ENCODE measurements around the gene DCLK2.

DCLK2 gene

GRCh38 chr4:150253416-150253815, 175.2 kb downstream of the DCLK2 start:
- Mint-ChIP-seq H3K27me3 (no peaks in the 10 kb centered on the region), H3K9me3 (no peaks in the 10 kb centered on the region), H3K4me3 (no peak overlapping the region), H3K36me3 (ENCODE audit: low read depth) (no peaks in the 10 kb centered on the region), H3K27ac (no peak overlapping the region), H3K4me1 (ENCODE audit: low read depth) (no peaks in the 10 kb centered on the region)

GRCh38 chr4:150253965-150254630, 175.9 kb downstream of the DCLK2 start:
- H3K4me1 Mint-ChIP-seq (ENCODE audit: low read depth), result no peaks in the 10 kb centered on the region
- H3K4me3 Mint-ChIP-seq, result no peak overlapping the region
- no peak overlapping the region for H3K27ac Mint-ChIP-seq
- no peaks in the 10 kb centered on the region for H3K9me3 Mint-ChIP-seq
- no peaks in the 10 kb centered on the region for H3K27me3 Mint-ChIP-seq
- no peaks in the 10 kb centered on the region for H3K36me3 Mint-ChIP-seq (ENCODE audit: low read depth)

GRCh38 chr4:150255610-150256224, 177.5 kb downstream of the DCLK2 start:
- H3K4me3 Mint-ChIP-seq, result no peak overlapping the region
- H3K27me3 Mint-ChIP-seq, result no peaks in the 10 kb centered on the region
- H3K27ac Mint-ChIP-seq, result no peak overlapping the region
- no peaks in the 10 kb centered on the region for H3K9me3 Mint-ChIP-seq
- no peaks in the 10 kb centered on the region for H3K36me3 Mint-ChIP-seq (ENCODE audit: low read depth)
- H3K4me1 Mint-ChIP-seq (ENCODE audit: low read depth), result no peaks in the 10 kb centered on the region

GRCh38 chr4:150256225-150256620, 178.0 kb downstream of the DCLK2 start:
- H3K27me3 Mint-ChIP-seq, result no peaks in the 10 kb centered on the region
- no peak overlapping the region for H3K4me3 Mint-ChIP-seq
- H3K4me1 Mint-ChIP-seq (ENCODE audit: low read depth), result no peaks in the 10 kb centered on the region
- no peaks in the 10 kb centered on the region for H3K36me3 Mint-ChIP-seq (ENCODE audit: low read depth)
- H3K27ac Mint-ChIP-seq, result no peak overlapping the region
- no peaks in the 10 kb centered on the region for H3K9me3 Mint-ChIP-seq

- Mint-ChIP-seq H3K36me3 (ENCODE audit: low read depth) (no peaks in the 10 kb centered on the region), H3K4me3 (no peak overlapping the region), H3K27me3 (no peaks in the 10 kb centered on the region), H3K4me1 (ENCODE audit: low read depth) (no peaks in the 10 kb centered on the region), H3K27ac (no peak overlapping the region), H3K9me3 (no peaks in the 10 kb centered on the region)
These were observed 178.8 kb downstream of the DCLK2 start for GRCh38 chr4:150256841-150257730.

GRCh38 chr4:150258569-150258968, 180.3 kb downstream of the DCLK2 start:
- no peaks in the 10 kb centered on the region for H3K4me1 Mint-ChIP-seq (ENCODE audit: low read depth)
- peaks cover 5% of the 10 kb centered on the region for H3K36me3 Mint-ChIP-seq (ENCODE audit: low read depth)

GRCh38 chr4:150259861-150260567, 181.8 kb downstream of the DCLK2 start:
- Mint-ChIP-seq H3K36me3 (ENCODE audit: low read depth) (peaks cover 17% of the 10 kb centered on the region), H3K27ac (no peak overlapping the region), H3K4me1 (ENCODE audit: low read depth) (no peaks in the 10 kb centered on the region), H3K27me3 (no peaks in the 10 kb centered on the region), H3K4me3 (no peak overlapping the region), H3K9me3 (no peaks in the 10 kb centered on the region)

More at GRCh38 chr4:150258569-150258968, 180.3 kb downstream of the DCLK2 start:
- Mint-ChIP-seq H3K4me3 (no peak overlapping the region), H3K27ac (no peak overlapping the region), H3K27me3 (no peaks in the 10 kb centered on the region), H3K9me3 (no peaks in the 10 kb centered on the region)

- Mint-ChIP-seq H3K27ac (no peak overlapping the region), H3K9me3 (no peaks in the 10 kb centered on the region), H3K27me3 (no peaks in the 10 kb centered on the region), H3K4me3 (no peak overlapping the region), H3K36me3 (ENCODE audit: low read depth) (peaks cover 25% of the 10 kb centered on the region), H3K4me1 (ENCODE audit: low read depth) (peaks cover 2% of the 10 kb centered on the region)
These were observed 183.3 kb downstream of the DCLK2 start for GRCh38 chr4:150261571-150261970.

GRCh38 chr4:150262611-150263010, 184.4 kb downstream of the DCLK2 start:
- Mint-ChIP-seq H3K27ac (no peak overlapping the region), H3K36me3 (ENCODE audit: low read depth) (peaks cover 35% of the 10 kb centered on the region), H3K9me3 (no peaks in the 10 kb centered on the region), H3K4me3 (no peak overlapping the region), H3K27me3 (no peaks in the 10 kb centered on the region), H3K4me1 (ENCODE audit: low read depth) (peaks cover 2% of the 10 kb centered on the region)

- Mint-ChIP-seq H3K36me3 (ENCODE audit: low read depth) (peaks cover 51% of the 10 kb centered on the region), H3K4me1 (ENCODE audit: low read depth) (peaks cover 2% of the 10 kb centered on the region), H3K27ac (no peak overlapping the region), H3K9me3 (no peaks in the 10 kb centered on the region), H3K4me3 (no peak overlapping the region), H3K27me3 (no peaks in the 10 kb centered on the region)
These were observed 186.4 kb downstream of the DCLK2 start for GRCh38 chr4:150264595-150265161.

GRCh38 chr4:150265806-150266205, 187.6 kb downstream of the DCLK2 start:
- Mint-ChIP-seq H3K4me1 (ENCODE audit: low read depth) (peaks cover 2% of the 10 kb centered on the region), H3K27ac (no peak overlapping the region), H3K9me3 (no peaks in the 10 kb centered on the region), H3K4me3 (no peak overlapping the region), H3K36me3 (ENCODE audit: low read depth) (peaks cover 62% of the 10 kb centered on the region), H3K27me3 (no peaks in the 10 kb centered on the region)

- H3K27ac Mint-ChIP-seq, result peak overlapping the region; percentile 69
- H3K4me1 Mint-ChIP-seq (ENCODE audit: low read depth), result peaks cover 2% of the 10 kb centered on the region
- H3K4me3 Mint-ChIP-seq, result no peak overlapping the region
- peaks cover 73% of the 10 kb centered on the region for H3K36me3 Mint-ChIP-seq (ENCODE audit: low read depth)
- no peaks in the 10 kb centered on the region for H3K9me3 Mint-ChIP-seq
- no peaks in the 10 kb centered on the region for H3K27me3 Mint-ChIP-seq
These were observed 190.2 kb downstream of the DCLK2 start for GRCh38 chr4:150268444-150268843.

- H3K36me3 Mint-ChIP-seq (ENCODE audit: low read depth), result peaks cover 92% of the 10 kb centered on the region
These were observed 200.0 kb downstream of the DCLK2 start for GRCh38 chr4:150278206-150278605.

GRCh38 chr4:150280081-150280895, 202.0 kb downstream of the DCLK2 start:
- Mint-ChIP-seq H3K27ac (no peak overlapping the region), H3K27me3 (no peaks in the 10 kb centered on the region), H3K4me3 (no peak overlapping the region), H3K4me1 (ENCODE audit: low read depth) (no peaks in the 10 kb centered on the region), H3K9me3 (no peaks in the 10 kb centered on the region), H3K36me3 (ENCODE audit: low read depth) (peaks cover 81% of the 10 kb centered on the region)

More at GRCh38 chr4:150278206-150278605, 200.0 kb downstream of the DCLK2 start:
- Mint-ChIP-seq H3K9me3 (no peaks in the 10 kb centered on the region), H3K4me3 (no peak overlapping the region), H3K4me1 (ENCODE audit: low read depth) (no peaks in the 10 kb centered on the region), H3K27ac (no peak overlapping the region), H3K27me3 (no peaks in the 10 kb centered on the region)

Data from stimulated activated naive CD8-positive, alpha-beta T cell treated with anti-CD3 and anti-CD28 coated beads, Interleukin-15, Interleukin-2, amounts not matched to agents 100 ng/mL and 50 ng/mL, for 24 hours (primary cell).